Activated naive CD4-positive, alpha-beta T cell treated with anti-CD3 and anti-CD28 coated beads, Interleukin-2, amount 10 ng/mL, durations not matched to agents 7 days and 5 days (primary cell): ENCODE measurements around the gene RTL9.
A peak's percentile ranks its signal among the peaks of the same experiment; 100 is the strongest.
"Not testable (repeated sequence)": the region's sequence is repeated elsewhere in the genome, so short reads cannot be mapped to it uniquely, and the experiment has no call there.

Experiments
- CTCF ChIA-PET: fragments of 350-600 bp; sonication (Branson Sonifier 250); formaldehyde crosslinking; loops from one replicate; lab custom pipeline; 2021; ENCODE audit warnings: antibody characterized with exemption; lab: Charles Lee
- DNase-seq: peaks from one replicate; pipeline ENCODE4 v3.0.0-alpha.2; 2020
- H3K27ac Mint-ChIP-seq: one replicate; pipeline ENCODE4 v1.8.0; 2021; ENCODE audit warnings: mild to moderate bottlenecking, moderate library complexity, mixed read lengths
- H3K27me3 Mint-ChIP-seq: one replicate; pipeline ENCODE4 v1.8.0; 2021; ENCODE audit warnings: mild to moderate bottlenecking, mixed read lengths
- H3K36me3 Mint-ChIP-seq: one replicate; pipeline ENCODE4 v1.8.0; 2021; ENCODE audit warnings: mixed read lengths
- H3K4me1 Mint-ChIP-seq: one replicate; pipeline ENCODE4 v1.8.0; 2021; ENCODE audit warnings: mixed read lengths
- H3K4me3 Mint-ChIP-seq: one replicate; pipeline ENCODE4 v1.8.0; 2021; ENCODE audit warnings: mild to moderate bottlenecking, moderate library complexity, mixed read lengths
- H3K9me3 Mint-ChIP-seq: one replicate; pipeline ENCODE4 v1.8.0; 2021; ENCODE audit warnings: mixed read lengths

Gene RTL9

DNA sequence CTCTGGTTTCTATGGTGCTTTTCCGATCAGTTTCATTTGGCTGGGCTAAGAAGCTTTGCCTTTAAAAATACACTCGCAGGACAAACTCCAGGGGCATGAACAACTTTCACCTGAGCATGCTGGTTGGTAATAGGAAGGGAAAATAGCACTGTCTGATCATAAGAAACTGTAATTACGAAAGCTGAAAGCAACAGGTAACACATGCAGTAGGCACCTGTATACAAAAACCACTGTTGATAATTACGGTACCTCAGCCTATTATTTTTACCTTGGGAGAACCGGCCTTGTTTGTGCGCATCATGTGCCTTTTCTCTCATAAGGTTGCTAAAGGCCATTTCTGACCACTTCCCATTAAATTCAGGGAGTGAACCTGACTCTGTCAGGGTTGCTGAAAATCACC, 45.7 kb downstream of the RTL9 start:
- Mint-ChIP-seq H3K27ac (no peak overlapping the region), H3K4me1 (no peaks in the 10 kb centered on the region), H3K27me3 (peaks cover 3% of the 10 kb centered on the region), H3K36me3 (no peaks in the 10 kb centered on the region), H3K9me3 (no peaks in the 10 kb centered on the region), H3K4me3 (no peak overlapping the region)
- CTCF ChIA-PET: interaction anchor here (25.3 kb wide), 1 partner anchor 245 kb away, joined by 409 read pairs; no protein-coding TSS in a partner anchor
- DNase-seq: no peak

DNA sequence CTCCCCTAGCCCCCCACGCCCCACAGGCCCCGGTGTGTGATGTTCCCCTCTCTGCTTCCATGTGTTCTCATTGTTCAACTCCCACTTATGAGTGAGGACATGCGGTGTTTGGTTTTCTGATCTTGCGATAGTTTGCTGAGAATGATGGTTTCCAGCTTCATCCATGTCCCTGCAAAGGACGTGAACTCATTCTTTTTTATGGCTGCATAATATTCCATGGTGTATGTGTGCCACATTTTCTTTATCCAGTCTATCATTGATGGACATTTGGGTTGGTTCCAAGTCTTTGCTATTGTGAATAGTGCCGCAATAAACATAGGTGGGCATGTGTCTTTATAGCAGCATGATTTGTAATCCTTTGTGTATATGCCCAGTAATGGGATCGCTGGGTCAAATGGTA, 47.6 kb downstream of the RTL9 start:
- DNase-seq, H3K4me3 Mint-ChIP-seq, H3K36me3 Mint-ChIP-seq, H3K4me1 Mint-ChIP-seq, H3K27ac Mint-ChIP-seq, H3K27me3 Mint-ChIP-seq, H3K9me3 Mint-ChIP-seq: not testable (repeated sequence)
- CTCF ChIA-PET: interaction anchor here (2.1 to 25.3 kb wide), 2 partner anchors 247 to 260 kb away, joined by 6 to 409 read pairs; no protein-coding TSS in a partner anchor

DNA sequence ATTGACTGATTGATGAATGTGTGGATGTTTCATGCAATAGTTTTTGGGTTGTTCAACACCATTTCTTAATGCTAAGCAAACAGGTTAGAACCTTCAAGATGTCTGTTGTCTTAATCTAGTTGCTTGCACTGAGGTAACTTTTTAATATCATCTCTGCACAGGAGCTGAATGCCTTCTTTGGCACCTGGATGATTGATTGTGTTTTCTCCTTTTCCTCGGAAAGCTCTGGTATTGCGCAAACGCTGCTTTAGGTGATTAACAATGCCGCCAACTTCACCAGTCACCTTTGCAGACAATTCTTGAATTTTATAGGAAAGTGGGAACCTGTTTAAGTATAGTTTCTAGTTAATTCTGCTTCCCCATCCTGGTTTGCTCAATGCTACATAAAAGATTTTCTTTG, 48.2 kb downstream of the RTL9 start:
- Mint-ChIP-seq H3K36me3 (no peaks in the 10 kb centered on the region), H3K4me1 (no peaks in the 10 kb centered on the region), H3K27ac (no peak overlapping the region), H3K27me3 (peaks cover 2% of the 10 kb centered on the region), H3K4me3 (no peak overlapping the region), H3K9me3 (no peaks in the 10 kb centered on the region)
- DNase-seq: no peak
- CTCF ChIA-PET: interaction anchor here (1.6 to 25.3 kb wide), 3 partner anchors 223 to 260 kb away, joined by 3 to 409 read pairs (median 6); no protein-coding TSS in a partner anchor

DNA sequence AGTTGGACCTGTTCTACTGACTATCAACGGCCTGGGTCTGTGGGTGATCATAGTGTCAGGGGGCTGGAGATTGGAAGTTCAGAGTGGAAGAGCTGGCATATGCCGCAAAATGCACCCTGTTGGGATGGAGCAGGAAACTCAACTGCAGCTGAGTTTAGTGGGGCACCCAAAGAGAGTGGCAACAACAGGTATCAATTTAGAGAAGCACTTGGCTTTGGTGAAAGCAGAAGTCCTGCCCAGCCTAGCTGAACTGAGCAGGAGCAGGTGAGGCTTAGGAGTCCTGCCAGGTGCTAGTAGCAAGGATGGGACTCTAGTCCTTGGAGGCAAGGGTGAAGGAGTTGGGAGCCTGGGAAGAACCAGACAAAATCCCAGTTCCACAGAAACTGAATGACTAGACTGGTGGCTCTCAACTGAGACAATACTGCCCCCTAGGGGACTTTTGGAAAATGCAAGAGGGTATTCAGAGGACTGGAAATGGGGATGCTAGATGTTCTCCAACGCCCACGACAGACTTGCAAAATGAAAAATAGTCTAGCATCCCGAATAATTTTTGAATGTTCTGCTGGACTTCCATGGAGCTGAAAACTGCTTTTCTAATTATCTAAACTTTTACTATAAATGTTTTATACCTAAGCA, 49.4 kb downstream of the RTL9 start:
- no peak overlapping the region for H3K4me3 Mint-ChIP-seq
- DNase-seq: peak; percentile 49
- H3K4me1 Mint-ChIP-seq: no peaks in the 10 kb centered on the region
- H3K27ac Mint-ChIP-seq: no peak overlapping the region
- CTCF ChIA-PET: interaction anchor here (0.6 to 25.3 kb wide), 7 partner anchors 42 to 363 kb away, joined by 3 to 409 read pairs (median 3); no protein-coding TSS in a partner anchor
- H3K36me3 Mint-ChIP-seq: no peaks in the 10 kb centered on the region
- peaks cover 2% of the 10 kb centered on the region for H3K27me3 Mint-ChIP-seq
- no peaks in the 10 kb centered on the region for H3K9me3 Mint-ChIP-seq
